Transverse colon (tissue), 4 donors: ENCODE data around the gene APBB3.

Experiments used
- EP300 ChIP-seq: sonication (generic); formaldehyde crosslinking; IDR thresholded peaks from one replicate; pipeline ENCODE4 v1.6.1; 2017; ENCODE audit warnings: antibody characterized with exemption, low read depth
- POLR2A ChIP-seq: fragments of 450-650 bp; IDR thresholded peaks from one replicate; pipeline ENCODE4 v1.6.1; 2016; ENCODE audit warnings: antibody characterized with exemption, mild to moderate bottlenecking, moderate library complexity
- POLR2AphosphoS5 ChIP-seq, 3 donors: sonication (generic); formaldehyde crosslinking; IDR thresholded peaks; one replicate each; pipeline ENCODE4 v1.6.1; 2016; ENCODE audit warnings: antibody characterized with exemption in 3 of 3
- TF ChIP-seq, protein P1 (sequence below), 5 experiments: fragments of 200-600 bp in 3 of 5; fragments of 450-650 bp in 2 of 5; sonication (generic) in 3 of 5; IDR thresholded peaks; 1 replicate in 2 of 5; 2 replicates in 3 of 5; pipeline ENCODE4 v1.5.1; 2016 to 2017; ENCODE audit warnings: antibody characterized with exemption in 5 of 5, inconsistent platforms in 3 of 5, mild to moderate bottlenecking in 2 of 5, moderate library complexity in 1 of 5

DNA sequence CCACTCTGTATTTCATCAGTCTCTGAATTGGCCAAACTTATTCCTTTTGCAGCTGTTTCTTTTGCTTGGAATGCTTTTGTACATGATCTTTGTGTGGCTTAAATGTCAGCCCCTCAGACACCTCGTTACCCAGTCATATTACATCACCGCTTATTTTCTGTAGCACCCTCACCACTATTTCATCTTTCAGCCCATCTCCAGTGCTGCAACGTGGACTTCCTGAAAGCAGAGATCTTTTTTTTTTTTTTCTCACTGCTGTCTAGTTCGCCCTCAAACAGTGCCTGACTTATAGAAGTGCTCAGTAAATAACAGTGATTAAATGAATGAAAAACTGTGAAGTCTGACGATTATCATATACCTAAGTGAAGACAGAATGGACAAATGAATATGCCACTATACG lies 8.0 kb downstream of the APBB3 start:
- TF ChIP-seq, protein P1, sequence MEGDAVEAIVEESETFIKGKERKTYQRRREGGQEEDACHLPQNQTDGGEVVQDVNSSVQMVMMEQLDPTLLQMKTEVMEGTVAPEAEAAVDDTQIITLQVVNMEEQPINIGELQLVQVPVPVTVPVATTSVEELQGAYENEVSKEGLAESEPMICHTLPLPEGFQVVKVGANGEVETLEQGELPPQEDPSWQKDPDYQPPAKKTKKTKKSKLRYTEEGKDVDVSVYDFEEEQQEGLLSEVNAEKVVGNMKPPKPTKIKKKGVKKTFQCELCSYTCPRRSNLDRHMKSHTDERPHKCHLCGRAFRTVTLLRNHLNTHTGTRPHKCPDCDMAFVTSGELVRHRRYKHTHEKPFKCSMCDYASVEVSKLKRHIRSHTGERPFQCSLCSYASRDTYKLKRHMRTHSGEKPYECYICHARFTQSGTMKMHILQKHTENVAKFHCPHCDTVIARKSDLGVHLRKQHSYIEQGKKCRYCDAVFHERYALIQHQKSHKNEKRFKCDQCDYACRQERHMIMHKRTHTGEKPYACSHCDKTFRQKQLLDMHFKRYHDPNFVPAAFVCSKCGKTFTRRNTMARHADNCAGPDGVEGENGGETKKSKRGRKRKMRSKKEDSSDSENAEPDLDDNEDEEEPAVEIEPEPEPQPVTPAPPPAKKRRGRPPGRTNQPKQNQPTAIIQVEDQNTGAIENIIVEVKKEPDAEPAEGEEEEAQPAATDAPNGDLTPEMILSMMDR (IDR thresholded peaks at IDR 0.05) = no peak
- no peak for TF ChIP-seq POLR2A
- no peak for TF ChIP-seq EP300
- TF ChIP-seq POLR2AphosphoS5 (IDR thresholded peaks at IDR 0.05) = no peak
